Measurements from ENCODE around the gene LASP1NB.

GRCh38 chr17:38959508-38959907 lies 34.1 kb downstream of the LASP1NB start:
- TF ChIP-seq, protein P1, sequence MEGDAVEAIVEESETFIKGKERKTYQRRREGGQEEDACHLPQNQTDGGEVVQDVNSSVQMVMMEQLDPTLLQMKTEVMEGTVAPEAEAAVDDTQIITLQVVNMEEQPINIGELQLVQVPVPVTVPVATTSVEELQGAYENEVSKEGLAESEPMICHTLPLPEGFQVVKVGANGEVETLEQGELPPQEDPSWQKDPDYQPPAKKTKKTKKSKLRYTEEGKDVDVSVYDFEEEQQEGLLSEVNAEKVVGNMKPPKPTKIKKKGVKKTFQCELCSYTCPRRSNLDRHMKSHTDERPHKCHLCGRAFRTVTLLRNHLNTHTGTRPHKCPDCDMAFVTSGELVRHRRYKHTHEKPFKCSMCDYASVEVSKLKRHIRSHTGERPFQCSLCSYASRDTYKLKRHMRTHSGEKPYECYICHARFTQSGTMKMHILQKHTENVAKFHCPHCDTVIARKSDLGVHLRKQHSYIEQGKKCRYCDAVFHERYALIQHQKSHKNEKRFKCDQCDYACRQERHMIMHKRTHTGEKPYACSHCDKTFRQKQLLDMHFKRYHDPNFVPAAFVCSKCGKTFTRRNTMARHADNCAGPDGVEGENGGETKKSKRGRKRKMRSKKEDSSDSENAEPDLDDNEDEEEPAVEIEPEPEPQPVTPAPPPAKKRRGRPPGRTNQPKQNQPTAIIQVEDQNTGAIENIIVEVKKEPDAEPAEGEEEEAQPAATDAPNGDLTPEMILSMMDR (IDR thresholded peaks at IDR 0.05), result no peak
- TF ChIP-seq POLR2A (IDR thresholded peaks at IDR 0.05), result no peak
